ENCODE results near the gene FBXO34.

FBXO34 gene

DNA sequence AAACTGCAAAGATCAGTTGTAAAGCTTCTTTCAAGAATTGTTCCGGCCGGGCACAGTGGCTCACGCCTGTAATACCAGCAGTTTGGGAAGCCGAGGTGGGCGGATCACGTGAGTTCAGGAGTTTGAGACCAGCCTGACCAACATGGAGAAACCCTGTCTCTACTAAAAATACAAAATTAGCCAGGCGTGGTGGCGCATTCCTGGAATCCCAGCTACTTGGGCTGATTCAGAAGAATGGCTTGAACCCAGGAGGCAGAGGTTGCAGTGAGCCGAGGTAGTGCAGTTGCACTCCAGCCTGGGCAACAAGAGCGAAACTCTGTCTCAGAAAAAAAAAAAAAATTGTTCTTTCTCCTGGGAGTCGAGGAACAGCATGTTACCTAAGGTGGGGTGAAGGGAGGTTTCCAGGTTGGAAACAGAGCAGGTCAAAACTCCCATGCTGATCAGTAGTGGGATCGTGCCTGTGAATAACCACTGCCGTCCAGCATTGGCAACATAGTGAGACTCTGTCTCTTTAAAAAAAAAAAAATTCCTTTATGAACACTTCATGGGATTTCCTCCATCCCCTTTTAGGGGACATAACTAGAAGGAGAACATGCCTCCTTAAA lies 13.9 kb downstream of the FBXO34 start:
- TF ChIP-seq TEAD4 (IDR thresholded peaks at IDR 0.05) (no peak), TCF12 (IDR thresholded peaks at IDR 0.05; ENCODE audit: low read depth) (no peak), CREB1 (IDR thresholded peaks at IDR 0.05; ENCODE audit: low read depth) (no peak), ZBTB7A (IDR thresholded peaks at IDR 0.05; ENCODE audit: low read depth) (no peak), FOXM1 (IDR thresholded peaks at IDR 0.05; ENCODE audit: borderline replicate concordance, low read depth) (no peak), CEBPB (IDR thresholded peaks at IDR 0.05) (no peak), NFIC (IDR thresholded peaks at IDR 0.05) (no peak)
- TF ChIP-seq, protein P1, sequence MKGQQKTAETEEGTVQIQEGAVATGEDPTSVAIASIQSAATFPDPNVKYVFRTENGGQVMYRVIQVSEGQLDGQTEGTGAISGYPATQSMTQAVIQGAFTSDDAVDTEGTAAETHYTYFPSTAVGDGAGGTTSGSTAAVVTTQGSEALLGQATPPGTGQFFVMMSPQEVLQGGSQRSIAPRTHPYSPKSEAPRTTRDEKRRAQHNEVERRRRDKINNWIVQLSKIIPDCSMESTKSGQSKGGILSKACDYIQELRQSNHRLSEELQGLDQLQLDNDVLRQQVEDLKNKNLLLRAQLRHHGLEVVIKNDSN (IDR thresholded peaks at IDR 0.05), result no peak
- TF ChIP-seq, protein P2, sequence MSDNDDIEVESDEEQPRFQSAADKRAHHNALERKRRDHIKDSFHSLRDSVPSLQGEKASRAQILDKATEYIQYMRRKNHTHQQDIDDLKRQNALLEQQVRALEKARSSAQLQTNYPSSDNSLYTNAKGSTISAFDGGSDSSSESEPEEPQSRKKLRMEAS (IDR thresholded peaks at IDR 0.05), result no peak
- TF ChIP-seq, protein P3, sequence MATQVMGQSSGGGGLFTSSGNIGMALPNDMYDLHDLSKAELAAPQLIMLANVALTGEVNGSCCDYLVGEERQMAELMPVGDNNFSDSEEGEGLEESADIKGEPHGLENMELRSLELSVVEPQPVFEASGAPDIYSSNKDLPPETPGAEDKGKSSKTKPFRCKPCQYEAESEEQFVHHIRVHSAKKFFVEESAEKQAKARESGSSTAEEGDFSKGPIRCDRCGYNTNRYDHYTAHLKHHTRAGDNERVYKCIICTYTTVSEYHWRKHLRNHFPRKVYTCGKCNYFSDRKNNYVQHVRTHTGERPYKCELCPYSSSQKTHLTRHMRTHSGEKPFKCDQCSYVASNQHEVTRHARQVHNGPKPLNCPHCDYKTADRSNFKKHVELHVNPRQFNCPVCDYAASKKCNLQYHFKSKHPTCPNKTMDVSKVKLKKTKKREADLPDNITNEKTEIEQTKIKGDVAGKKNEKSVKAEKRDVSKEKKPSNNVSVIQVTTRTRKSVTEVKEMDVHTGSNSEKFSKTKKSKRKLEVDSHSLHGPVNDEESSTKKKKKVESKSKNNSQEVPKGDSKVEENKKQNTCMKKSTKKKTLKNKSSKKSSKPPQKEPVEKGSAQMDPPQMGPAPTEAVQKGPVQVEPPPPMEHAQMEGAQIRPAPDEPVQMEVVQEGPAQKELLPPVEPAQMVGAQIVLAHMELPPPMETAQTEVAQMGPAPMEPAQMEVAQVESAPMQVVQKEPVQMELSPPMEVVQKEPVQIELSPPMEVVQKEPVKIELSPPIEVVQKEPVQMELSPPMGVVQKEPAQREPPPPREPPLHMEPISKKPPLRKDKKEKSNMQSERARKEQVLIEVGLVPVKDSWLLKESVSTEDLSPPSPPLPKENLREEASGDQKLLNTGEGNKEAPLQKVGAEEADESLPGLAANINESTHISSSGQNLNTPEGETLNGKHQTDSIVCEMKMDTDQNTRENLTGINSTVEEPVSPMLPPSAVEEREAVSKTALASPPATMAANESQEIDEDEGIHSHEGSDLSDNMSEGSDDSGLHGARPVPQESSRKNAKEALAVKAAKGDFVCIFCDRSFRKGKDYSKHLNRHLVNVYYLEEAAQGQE (IDR thresholded peaks at IDR 0.05; ENCODE audit: low read depth), result no peak

DNA sequence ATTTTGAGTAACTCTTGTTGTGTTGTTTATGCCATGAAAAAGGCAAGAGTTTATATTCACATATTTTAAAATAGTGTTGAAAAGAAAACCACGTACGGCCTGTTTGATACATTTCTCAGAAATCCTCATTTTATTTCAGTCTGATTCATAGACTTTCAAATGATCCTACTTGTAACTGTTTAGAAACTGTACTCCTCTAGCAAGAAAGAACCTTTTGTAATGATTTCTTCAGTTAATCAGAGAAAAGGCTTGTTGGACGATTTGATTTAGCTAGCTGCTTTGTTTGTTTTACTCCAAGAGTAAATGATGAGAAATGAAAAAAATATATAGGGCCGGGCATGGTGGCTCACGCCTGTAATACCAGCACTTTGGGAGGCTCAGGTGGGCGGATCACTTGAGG lies 17.2 kb downstream of the FBXO34 start:
- TF ChIP-seq EP300 (IDR thresholded peaks at IDR 0.05; ENCODE audit: borderline replicate concordance) (no peak), ZBTB7A (IDR thresholded peaks at IDR 0.05; ENCODE audit: low read depth) (no peak), TEAD4 (IDR thresholded peaks at IDR 0.05) (no peak), EGR1 (IDR thresholded peaks at IDR 0.05) (no peak), YY1 (IDR thresholded peaks at IDR 0.05; ENCODE audit: low read depth) (no peak), RAD21 (IDR thresholded peaks at IDR 0.05; ENCODE audit: low read depth) (no peak), TCF12 (IDR thresholded peaks at IDR 0.05; ENCODE audit: low read depth) (no peak), FOXM1 (IDR thresholded peaks at IDR 0.05; ENCODE audit: borderline replicate concordance, low read depth) (no peak), NFIC (IDR thresholded peaks at IDR 0.05) (no peak), CREB1 (IDR thresholded peaks at IDR 0.05; ENCODE audit: low read depth) (no peak), TAF1 (IDR thresholded peaks at IDR 0.05; ENCODE audit: low read depth) (no peak), CEBPB (IDR thresholded peaks at IDR 0.05) (no peak)
- TF ChIP-seq, protein P2 (IDR thresholded peaks at IDR 0.05), result no peak
- TF ChIP-seq, protein P3 (IDR thresholded peaks at IDR 0.05; ENCODE audit: low read depth), result no peak
- TF ChIP-seq, protein P1 (IDR thresholded peaks at IDR 0.05), result no peak

DNA sequence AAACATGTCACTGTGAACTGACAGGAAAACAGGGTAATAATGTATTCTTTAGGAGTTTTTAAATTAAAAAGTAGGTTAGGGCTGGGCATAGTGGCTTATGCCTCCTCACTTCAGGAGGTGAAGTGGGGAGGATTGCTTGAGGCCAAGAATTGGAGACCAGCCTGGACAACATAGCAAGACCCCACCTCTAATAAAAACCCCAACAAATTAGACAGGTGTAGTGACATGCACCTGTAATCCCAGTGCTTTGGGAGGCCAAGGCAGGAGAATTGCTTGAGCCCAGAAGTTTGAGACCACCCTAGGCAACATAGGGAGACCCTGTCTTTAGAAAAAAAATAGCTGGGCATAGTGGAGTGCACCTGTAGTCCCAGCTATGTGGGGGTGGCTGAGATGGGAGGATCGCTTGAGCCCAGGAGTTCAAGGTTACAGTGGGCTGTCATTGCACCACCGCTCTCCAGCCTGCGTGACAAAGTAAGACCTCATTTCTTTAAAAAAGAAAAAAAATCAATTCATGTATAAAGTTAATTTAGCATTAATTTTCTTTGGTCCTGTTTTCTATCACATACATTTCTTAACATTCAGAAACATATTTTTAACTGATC lies 20.4 kb downstream of the FBXO34 start:
- TF ChIP-seq, protein P3 (IDR thresholded peaks at IDR 0.05; ENCODE audit: low read depth), result no peak
- TF ChIP-seq EGR1 (IDR thresholded peaks at IDR 0.05) (no peak), ZBTB7A (IDR thresholded peaks at IDR 0.05; ENCODE audit: low read depth) (no peak), TEAD4 (IDR thresholded peaks at IDR 0.05) (no peak), EP300 (IDR thresholded peaks at IDR 0.05; ENCODE audit: borderline replicate concordance) (no peak), NFIC (IDR thresholded peaks at IDR 0.05) (no peak), FOXM1 (IDR thresholded peaks at IDR 0.05; ENCODE audit: borderline replicate concordance, low read depth) (no peak), TAF1 (IDR thresholded peaks at IDR 0.05; ENCODE audit: low read depth) (no peak), YY1 (IDR thresholded peaks at IDR 0.05; ENCODE audit: low read depth) (no peak)
- TF ChIP-seq, protein P1 (IDR thresholded peaks at IDR 0.05), result no peak
- TF ChIP-seq, protein P2 (IDR thresholded peaks at IDR 0.05), result no peak

Measured in Ishikawa (cell line).